DND-41 (cell line): ENCODE results near the gene ZNF384.
"Not testable (repeated sequence)": the region's sequence is repeated elsewhere in the genome, so short reads cannot be mapped to it uniquely, and the experiment has no call there.

ENCODE experiments used
- CTCF ChIP-seq: IDR thresholded peaks from 2 replicates; pipeline ENCODE4 v1.5.1; 2012; ENCODE audit warnings: borderline replicate concordance, low read length, moderate library complexity, mild to moderate bottlenecking; ENCODE audit not compliant: poor library complexity, severe bottlenecking; ENCODE audit errors: extremely low read depth
- EZH2 ChIP-seq: IDR thresholded peaks from 3 replicates; pipeline ENCODE4 v1.6.1; 2012; ENCODE audit warnings: borderline replicate concordance, low read depth, mild to moderate bottlenecking, moderate library complexity, low read length, inconsistent platforms; ENCODE audit not compliant: severe bottlenecking

GRCh38 chr12:6716031-6716873, 27.1 kb upstream of the ZNF384 start:
- not testable (repeated sequence) for TF ChIP-seq CTCF, EZH2
